H1 (cell line): ENCODE data around the gene ZNF521. TPM values are rescaled to one million over a fixed set of nuclear protein-coding genes. Genes with fewer than 3 reads are reported as not detected.

Experiments used
- CTCF ChIA-PET: fragments of 300-600 bp; sonication (Branson Sonifier 250); formaldehyde crosslinking; loops from one replicate; lab custom pipeline; 2021; ENCODE audit not compliant: partially characterized antibody; lab: Charles Lee
- POLR2A ChIA-PET: fragments of 300-600 bp; sonication (Branson Sonifier 250); formaldehyde crosslinking; loops from one replicate; lab custom pipeline; 2021; ENCODE audit warnings: inconsistent platforms; ENCODE audit not compliant: partially characterized antibody; lab: Charles Lee
- DNase-seq, 2 experiments: peaks; one replicate each; pipeline versions ENCODE4 v3.0.0 to v3.0.0-alpha.2; 2010 to 2022; ENCODE audit warnings: low spot score in 2 of 2, low read depth in 1 of 2, mixed read lengths in 1 of 2
- FAIRE-seq: peaks from 2 replicates; lab custom pipeline; 2011; peaks lifted over from hg19 to GRCh38; lab: Jason Lieb, UNC
- H2AFZ ChIP-seq: 2 replicates; pipeline ENCODE4 v1.8.1; 2012; ENCODE audit warnings: low read length, inconsistent platforms
- H2AK5ac ChIP-seq: 2 replicates; pipeline ENCODE4 v1.6.1; 2013; ENCODE audit warnings: low read depth, low read length
- H2BK120ac ChIP-seq: replicated peaks from 2 replicates; pipeline ENCODE3; 2013; ENCODE audit warnings: low read depth, low read length, inconsistent platforms
- H2BK12ac ChIP-seq: 2 replicates; pipeline ENCODE4 v1.6.1; 2013; ENCODE audit warnings: low read depth, low read length
- H2BK15ac ChIP-seq: 2 replicates; pipeline ENCODE4 v1.6.1; 2013; ENCODE audit warnings: low read length
- H2BK20ac ChIP-seq: 2 replicates; pipeline ENCODE4 v1.6.1; 2013; ENCODE audit warnings: low read length
- H2BK5ac ChIP-seq: 2 replicates; pipeline ENCODE4 v1.6.1; 2013; ENCODE audit warnings: low read depth, low read length
- H3K14ac ChIP-seq: 2 replicates; pipeline ENCODE4 v1.6.1; 2013; ENCODE audit warnings: inconsistent platforms; ENCODE audit not compliant: insufficient read length
- H3K18ac ChIP-seq: 2 replicates; pipeline ENCODE4 v1.6.1; 2013; ENCODE audit warnings: low read length; ENCODE audit errors: extremely low read depth
- H3K23ac ChIP-seq: 2 replicates; pipeline ENCODE4 v1.6.1; 2013; ENCODE audit warnings: inconsistent platforms; ENCODE audit not compliant: insufficient read length
- H3K23me2 ChIP-seq: 2 replicates; pipeline ENCODE4 v1.6.1; 2013; ENCODE audit warnings: low read depth, low read length
- H3K27ac ChIP-seq: 2 replicates; pipeline ENCODE4 v1.6.1; 2011; ENCODE audit warnings: low read depth, low read length, inconsistent platforms
- H3K27me3 ChIP-seq, 4 experiments: replicated peaks in 1 of 4; 1 replicate in 1 of 4; 2 replicates in 3 of 4; pipeline versions ENCODE4 v1.6.1 to v1.8.1; 2011 to 2013; ENCODE audit warnings: low read length in 3 of 4, mild to moderate bottlenecking in 3 of 4, inconsistent platforms in 2 of 4, mixed read lengths in 2 of 4, moderate library complexity in 1 of 4; ENCODE audit not compliant: control insufficient read depth in 3 of 4, insufficient read depth in 3 of 4; ENCODE audit errors: extremely low read depth in 1 of 4
- H3K36me3 ChIP-seq, 4 experiments: 2 replicates each; pipeline versions ENCODE4 v1.6.1 to v1.8.1; 2011 to 2013; ENCODE audit warnings: mild to moderate bottlenecking in 4 of 4, low read length in 3 of 4, moderate library complexity in 2 of 4, control low read depth in 1 of 4, inconsistent platforms in 1 of 4; ENCODE audit not compliant: insufficient read depth in 4 of 4, control insufficient read depth in 2 of 4
- H3K4ac ChIP-seq: replicated peaks from 2 replicates; pipeline ENCODE3; 2013; ENCODE audit warnings: low read length, low read depth, mixed read lengths, inconsistent platforms; ENCODE audit not compliant: insufficient read length
- H3K4me1 ChIP-seq, 4 experiments: replicated peaks in 1 of 4; 1 replicate in 1 of 4; 2 replicates in 3 of 4; pipeline versions ENCODE4 v1.6.1 to v1.8.1; 2011 to 2013; ENCODE audit warnings: low read length in 3 of 4, inconsistent platforms in 2 of 4, mixed read lengths in 1 of 4; ENCODE audit not compliant: insufficient read depth in 4 of 4, control insufficient read depth in 3 of 4
- H3K4me2 ChIP-seq, 2 experiments: 2 replicates each; pipeline versions ENCODE4 v1.6.1 to v1.8.1; 2011 to 2013; ENCODE audit warnings: low read depth in 2 of 2, low read length in 2 of 2, control low read depth in 1 of 2, inconsistent platforms in 1 of 2, mild to moderate bottlenecking in 1 of 2; ENCODE audit not compliant: insufficient read depth in 1 of 2
- H3K4me3 ChIP-seq, 4 experiments: fragments of 200-600, 300-600 bp in 1 of 4; sonication (generic), shearing (Covaris generic), sonication (Bioruptor Twin) in 1 of 4; 2 replicates each; pipeline versions ENCODE4 v1.5.1 to v1.8.1; 2011 to 2016; ENCODE audit warnings: low read length in 4 of 4, low read depth in 3 of 4, control low read depth in 2 of 4, inconsistent platforms in 2 of 4, mild to moderate bottlenecking in 2 of 4, mixed read lengths in 1 of 4, moderate library complexity in 1 of 4; ENCODE audit not compliant: insufficient read depth in 2 of 4; ENCODE audit errors: extremely low read depth in 1 of 4
- H3K56ac ChIP-seq: replicated peaks from 2 replicates; pipeline ENCODE3; 2013; ENCODE audit warnings: low read depth, mild to moderate bottlenecking, mixed read lengths, low read length, inconsistent platforms; ENCODE audit not compliant: insufficient read length
- H3K79me1 ChIP-seq: 2 replicates; pipeline ENCODE4 v1.6.1; 2013; ENCODE audit warnings: low read depth, low read length, control low read depth
- H3K79me2 ChIP-seq, 2 experiments: 2 replicates each; pipeline versions ENCODE4 v1.6.1 to v1.8.1; 2012 to 2013; ENCODE audit warnings: low read length in 2 of 2, mild to moderate bottlenecking in 2 of 2, inconsistent platforms in 1 of 2; ENCODE audit not compliant: insufficient read depth in 2 of 2, control insufficient read depth in 1 of 2
- H3K9ac ChIP-seq, 4 experiments: replicated peaks in 1 of 4; 1 replicate in 1 of 4; 2 replicates in 3 of 4; pipeline versions ENCODE4 v1.6.1 to v1.8.1; 2011 to 2013; ENCODE audit warnings: low read depth in 3 of 4, low read length in 3 of 4, control low read depth in 2 of 4, mild to moderate bottlenecking in 2 of 4, moderate library complexity in 2 of 4, inconsistent platforms in 1 of 4; ENCODE audit errors: extremely low read depth in 1 of 4
- H3K9me3 ChIP-seq, 2 experiments: 2 replicates each; pipeline versions ENCODE4 v1.6.1 to v1.8.1; 2012 to 2013; ENCODE audit warnings: mild to moderate bottlenecking in 2 of 2, moderate library complexity in 2 of 2, control low read depth in 1 of 2, inconsistent platforms in 1 of 2, low read depth in 1 of 2, low read length in 1 of 2, mixed read lengths in 1 of 2; ENCODE audit not compliant: insufficient read depth in 2 of 2
- H4K20me1 ChIP-seq, 2 experiments: replicated peaks in 1 of 2; 2 replicates each; pipeline versions ENCODE3 to v1.8.1; 2011 to 2013; ENCODE audit warnings: inconsistent platforms in 2 of 2, low read length in 2 of 2, mild to moderate bottlenecking in 1 of 2; ENCODE audit not compliant: insufficient read depth in 2 of 2, control insufficient read depth in 1 of 2
- H4K5ac ChIP-seq: 2 replicates; pipeline ENCODE4 v1.6.1; 2013; ENCODE audit warnings: low read length, low read depth, mixed read lengths, inconsistent platforms; ENCODE audit not compliant: insufficient read length
- H4K8ac ChIP-seq: 2 replicates; pipeline ENCODE4 v1.8.0; 2013; ENCODE audit warnings: mild to moderate bottlenecking, moderate library complexity, low read length, inconsistent platforms; ENCODE audit not compliant: insufficient read depth; ENCODE audit errors: extremely low read depth
- H4K91ac ChIP-seq: replicated peaks from 2 replicates; pipeline ENCODE3; 2013; ENCODE audit warnings: low read length, mixed read lengths, inconsistent platforms; ENCODE audit not compliant: insufficient read length
- ASH2L ChIP-seq: fragments of 200-600, 300-600 bp; sonication (generic); IDR thresholded peaks from one replicate; pipeline ENCODE4 v1.7.1; 2017; ENCODE audit warnings: low read length
- BACH1 ChIP-seq: IDR thresholded peaks from 2 replicates; pipeline ENCODE4 v1.6.1; 2012; ENCODE audit warnings: low read length, improper control_type of control experiment
- CTCF ChIP-seq, 3 experiments: IDR thresholded peaks; 1 replicate in 2 of 3; 2 replicates in 1 of 3; pipeline versions ENCODE4 v1.5.1 to v1.6.1; 2011; ENCODE audit warnings: low read length in 3 of 3, mild to moderate bottlenecking in 3 of 3, inconsistent platforms in 2 of 3, low read depth in 1 of 3, moderate library complexity in 1 of 3; ENCODE audit not compliant: insufficient read depth in 1 of 3; ENCODE audit errors: control extremely low read depth in 1 of 3
- EP300 ChIP-seq, 2 experiments: IDR thresholded peaks; 1 replicate in 1 of 2; 2 replicates in 1 of 2; pipeline ENCODE4 v1.6.1; 2011 to 2012; ENCODE audit warnings: low read depth in 2 of 2, low read length in 2 of 2, mild to moderate bottlenecking in 2 of 2, borderline replicate concordance in 1 of 2, inconsistent platforms in 1 of 2, moderate library complexity in 1 of 2
- KDM1A ChIP-seq: fragments of 200-600, 300-600 bp; sonication (generic); IDR thresholded peaks from 2 replicates; pipeline ENCODE4 v1.7.1; 2016; ENCODE audit warnings: mild to moderate bottlenecking, low read length, borderline replicate concordance
- NANOG ChIP-seq: IDR thresholded peaks from 2 replicates; pipeline ENCODE4 v1.6.1; 2011; ENCODE audit warnings: low read length, low read depth, mild to moderate bottlenecking, inconsistent platforms; ENCODE audit not compliant: insufficient read depth, poor library complexity, severe bottlenecking
- RAD21 ChIP-seq, 2 experiments: IDR thresholded peaks in 1 of 2; conservative IDR thresholded peaks in 1 of 2; 2 replicates each; pipeline ENCODE4 v1.6.1; 2011; ENCODE audit warnings: low read depth in 2 of 2, low read length in 2 of 2, improper control_type of control experiment in 1 of 2, inconsistent platforms in 1 of 2, mild to moderate bottlenecking in 1 of 2, moderate library complexity in 1 of 2
- RFX5 ChIP-seq: IDR thresholded peaks from 2 replicates; pipeline ENCODE4 v1.6.1; 2011; ENCODE audit warnings: low read depth, low read length, improper control_type of control experiment, borderline replicate concordance
- TAF1 ChIP-seq: IDR thresholded peaks from 2 replicates; pipeline ENCODE4 v1.6.1; 2011; ENCODE audit warnings: mild to moderate bottlenecking, low read depth, low read length
- USF2 ChIP-seq: IDR thresholded peaks from 2 replicates; pipeline ENCODE4 v1.6.1; 2011; ENCODE audit warnings: low read length, improper control_type of control experiment
- WGBS, 2 experiments: shearing (Covaris generic) in 1 of 2; methylation state at CpG; one replicate each; pipeline versions ENCODE4 v1.1.6 to v1.1.7; 2013 to 2015; ENCODE audit warnings: low lambda C conversion rate in 2 of 2, mixed read lengths in 2 of 2, inconsistent platforms in 1 of 2, low coverage in 1 of 2, missing lambda C conversion rate in 1 of 2; ENCODE audit not compliant: insufficient replicate concordance in 2 of 2, insufficient coverage in 1 of 2, insufficient read length in 1 of 2; ENCODE audit errors: extremely low coverage in 1 of 2, missing lambda C conversion rate in 1 of 2; 5-methylcytosine and 5-hydroxymethylcytosine counted together
- polyA plus RNA-seq, 7 experiments: library from polyadenylated mRNA; depleted of rRNA in 3 of 7; stranded (reverse) in 5 of 7; unstranded in 2 of 7; fragments of >200 nt in 5 of 7; fragments of 200-250 nt in 2 of 7; gene quantifications; 1 replicate in 5 of 7; 2 replicates in 1 of 7; 4 replicates in 1 of 7; pipeline versions ENCODE4 v1.2.1 to v1.2.3, GENCODE V29; 2011 to 2013; ENCODE audit warnings: missing spikeins in 2 of 7, mixed read lengths in 2 of 7
- total RNA-seq: library from RNA; stranded (reverse); fragmentation: NEBNext Ultra II Directional; extraction: Animal tissue kit (Norgen Biotek cat#: 25700); gene quantifications from 2 replicates; pipeline ENCODE4 v1.2.1, GENCODE V29; 2021

ZNF521 gene
- total and polyA plus RNA-seq, 2 of the 8 experiments (the other 6 are each of a cell fraction or from before 2014, with no cell fraction given) = 9.5 to 15.8 TPM

- Histone ChIP-seq H3K4ac (no peak overlapping the region), H3K79me1 (no peaks in the 10 kb centered on the region), H2AFZ (no peak overlapping the region), H3K14ac (no peak overlapping the region), H3K56ac (no peak overlapping the region), H2BK12ac (no peak overlapping the region), H4K5ac (no peak overlapping the region), H2BK15ac (no peak overlapping the region), H2BK5ac (no peak overlapping the region), H2BK20ac (no peak overlapping the region), H3K4me2 (no peak overlapping the region), H3K27ac (no peak overlapping the region), H3K23ac (no peak overlapping the region), H3K79me2 (no peaks in the 10 kb centered on the region), H2BK120ac (no peak overlapping the region), H4K8ac (no peak overlapping the region), H3K4me1 (peaks cover 0 to 6% (median 2%) of the 10 kb centered on the region in 4 experiments; a peak in 3 of 7 replicates), H3K9ac (no peak overlapping the region), H3K18ac (no peak overlapping the region), H3K27me3 (no peaks in the 10 kb centered on the region), H4K91ac (no peak overlapping the region), H3K9me3 (no peaks in the 10 kb centered on the region), H3K36me3 (peaks cover 0 to 12% (median 2%) of the 10 kb centered on the region in 4 experiments; a peak in 4 of 8 replicates), H3K23me2 (no peaks in the 10 kb centered on the region), H3K4me3 (no peak overlapping the region), H2AK5ac (no peak overlapping the region), H4K20me1 (peaks cover 0 to 3% of the 10 kb centered on the region in 2 experiments)
- POLR2A ChIA-PET = no interaction called here
- no peak for FAIRE-seq
- 83% methylated on average over 5 of the region's 5 CpGs; no CpG with 5 or more reads in 1 of the 2 experiments for WGBS, 2 experiments
- CTCF ChIA-PET = interaction anchor here (0.8 kb wide), 1 partner anchor 79 kb away, joined by 4 read pairs; no protein-coding TSS in a partner anchor
- no peak for DNase-seq
- no peak for TF ChIP-seq CTCF (IDR thresholded peaks at IDR 0.05; ENCODE audit: control extremely low read depth in 1 of 3, insufficient read depth in 1 of 3, low read depth in 1 of 3, low read length in 3 of 3)
- no peak for TF ChIP-seq USF2
- no peak for TF ChIP-seq BACH1
- no peak for TF ChIP-seq ASH2L
- no peak for TF ChIP-seq EP300 (IDR thresholded peaks at IDR 0.05; ENCODE audit: borderline replicate concordance in 1 of 2, low read depth in 2 of 2, low read length in 2 of 2)
- no peak for TF ChIP-seq TAF1
- no peak for TF ChIP-seq KDM1A
- TF ChIP-seq RFX5 = no peak
- no peak for TF ChIP-seq RAD21 (IDR thresholded peaks at IDR 0.05 in 1 of 2, conservative IDR thresholded peaks at IDR 0.05 in 1 of 2; ENCODE audit: low read depth in 2 of 2, low read length in 2 of 2)
- no peak for TF ChIP-seq NANOG
Observed at GRCh38 chr18:25231327-25231691, 120.7 kb downstream of the ZNF521 start.
